PC-9 (cell line): ENCODE results near the gene HLCS. TPM values are rescaled to one million over a fixed set of nuclear protein-coding genes. Genes with fewer than 3 reads are reported as not detected.

Source experiments
- BruUV-seq: library from RNA; stranded (reverse); fragments of 400-500 nt; replicated peaks from 2 replicates; lab custom pipeline; 2021; lab: Mats Ljungman, UMichigan
- CTCF ChIA-PET: fragments of 300-600 bp; sonication (Branson Sonifier 250); formaldehyde crosslinking; loops from one replicate; lab custom pipeline; 2022; ENCODE audit warnings: antibody characterized with exemption; lab: Charles Lee
- POLR2A ChIA-PET: fragments of 300-600 bp; sonication (Branson Sonifier 250); formaldehyde crosslinking; loops from one replicate; lab custom pipeline; 2022; ENCODE audit warnings: antibody characterized with exemption; ENCODE audit not compliant: unreplicated experiment; lab: Charles Lee
- DNase-seq, 2 experiments: peaks; one replicate each; pipeline versions ENCODE4 v3.0.0 to v3.0.0-alpha.2; 2015 to 2022; ENCODE audit warnings: mixed read lengths in 1 of 2
- H2AFZ ChIP-seq: fragments of 200-600 bp; sonication (generic); 2 replicates; pipeline ENCODE4 v1.8.1; 2017; ENCODE audit warnings: antibody characterized with exemption
- H3F3A ChIP-seq: fragments of 200-600 bp; sonication (generic); 2 replicates; pipeline ENCODE4 v1.8.1; 2017; ENCODE audit warnings: antibody characterized with exemption, mild to moderate bottlenecking, low read depth; ENCODE audit not compliant: insufficient read depth
- H3K27ac ChIP-seq: fragments of 200-600 bp; sonication (generic); 2 replicates; pipeline ENCODE4 v1.6.1; 2016; ENCODE audit warnings: mixed run types
- H3K27me3 ChIP-seq: fragments of 200-600 bp; sonication (generic); 2 replicates; pipeline ENCODE4 v1.6.1; 2016; ENCODE audit warnings: low read depth, mixed run types; ENCODE audit not compliant: insufficient read depth
- H3K36me3 ChIP-seq: fragments of 200-600 bp; sonication (generic); 2 replicates; pipeline ENCODE4 v1.6.1; 2016; ENCODE audit warnings: low read depth, mixed run types
- H3K4me1 ChIP-seq: fragments of 200-600 bp; sonication (generic); replicated peaks from 2 replicates; pipeline ENCODE4 v1.6.1; 2016; ENCODE audit warnings: mixed run types; ENCODE audit not compliant: insufficient read depth
- H3K4me2 ChIP-seq: fragments of 200-600 bp; sonication (generic); 2 replicates; pipeline ENCODE4 v1.6.1; 2017; ENCODE audit warnings: mixed run types
- H3K4me3 ChIP-seq: fragments of 200-600 bp; sonication (generic); 2 replicates; pipeline ENCODE4 v1.6.1; 2016; ENCODE audit warnings: mixed run types
- H3K79me2 ChIP-seq: fragments of 200-600 bp; sonication (generic); 2 replicates; pipeline ENCODE4 v1.6.1; 2017; ENCODE audit warnings: low read depth, mixed run types
- H3K9me2 ChIP-seq: fragments of 200-600 bp; sonication (generic); 2 replicates; pipeline ENCODE4 v1.8.1; 2017; ENCODE audit warnings: mild to moderate bottlenecking; ENCODE audit not compliant: insufficient read depth
- H3K9me3 ChIP-seq: fragments of 200-600 bp; sonication (generic); 2 replicates; pipeline ENCODE4 v1.8.1; 2016; ENCODE audit warnings: low read depth; ENCODE audit not compliant: insufficient read depth
- H4K20me1 ChIP-seq: fragments of 200-600 bp; sonication (generic); 2 replicates; pipeline ENCODE4 v1.8.1; 2017; ENCODE audit not compliant: insufficient read depth
- CTCF ChIP-seq: fragments of 200-600 bp; sonication (generic); conservative IDR thresholded peaks from 2 replicates; pipeline ENCODE4 v1.6.1; 2017; ENCODE audit warnings: mixed run types, antibody characterized with exemption, mild to moderate bottlenecking, moderate library complexity
- EZH2 ChIP-seq: fragments of 200-600 bp; sonication (generic); IDR thresholded peaks from 2 replicates; pipeline ENCODE4 v1.8.0; 2017; ENCODE audit warnings: antibody characterized with exemption, low read depth
- intact Hi-C: fragments of 100-400 bp; cut with micrococcal nuclease; formaldehyde crosslinking; loops from one replicate; pipeline ENCODE4 v1.10.0; 2022; ENCODE audit not compliant: unreplicated experiment
- total RNA-seq: library from RNA; stranded (reverse); gene quantifications from 2 replicates; pipeline ENCODE4 v1.2.3, GENCODE V29; 2021

The HLCS gene
- total RNA-seq, 1 experiment from 2014 or later = 21.6 TPM

- intact Hi-C loops = no loop called here
- Histone ChIP-seq H3K79me2 (no peaks in the 10 kb centered on the region), H2AFZ (no peak overlapping the region), H3K4me3 (no peak overlapping the region), H3K4me2 (no peak overlapping the region), H3K9me2 (no peaks in the 10 kb centered on the region), H4K20me1 (no peaks in the 10 kb centered on the region), H3K4me1 (no peaks in the 10 kb centered on the region), H3K27ac (no peak overlapping the region), H3K27me3 (no peaks in the 10 kb centered on the region), H3F3A (no peaks in the 10 kb centered on the region), H3K9me3 (no peaks in the 10 kb centered on the region), H3K36me3 (no peaks in the 10 kb centered on the region)
- BruUV-seq = no TSS peak
- ChIA-PET CTCF (no interaction called here), POLR2A (no interaction called here)
- DNase-seq = no peak
- no peak for TF ChIP-seq CTCF
- TF ChIP-seq EZH2 = no peak
Observed at GRCh38 chr21:36889401-36889800, 77.1 kb downstream of the HLCS start.

DNA sequence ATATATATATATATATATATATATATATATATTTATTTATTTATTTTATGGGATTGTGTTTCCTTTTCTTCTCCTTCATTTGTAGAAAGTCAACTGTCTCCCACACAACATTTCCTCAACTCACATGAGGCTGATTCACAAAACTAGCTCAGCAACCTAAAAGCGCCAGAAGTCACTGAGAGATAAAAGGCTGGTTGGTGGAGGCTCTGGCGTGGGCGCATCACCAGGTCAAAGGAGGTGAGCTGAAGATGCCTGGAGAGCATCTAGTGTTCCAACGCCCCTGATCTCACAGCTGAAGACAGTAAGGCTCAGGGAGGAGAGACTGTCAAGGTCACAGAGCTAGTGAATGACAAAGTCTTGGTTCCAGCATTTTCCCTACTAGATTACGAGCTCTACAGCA, 78.0 kb downstream of the HLCS start:
- no TSS peak for BruUV-seq

GRCh38 chr21:36887963-36888362, 78.5 kb downstream of the HLCS start:
- H3K27ac ChIP-seq = no peak overlapping the region
- H3K79me2 ChIP-seq = no peaks in the 10 kb centered on the region
- no peak overlapping the region for H3K4me3 ChIP-seq
- H3K36me3 ChIP-seq = no peaks in the 10 kb centered on the region
- ChIA-PET CTCF (no interaction called here), POLR2A (no interaction called here)
- H4K20me1 ChIP-seq = no peaks in the 10 kb centered on the region
- no peaks in the 10 kb centered on the region for H3K27me3 ChIP-seq
- H3K9me3 ChIP-seq = no peaks in the 10 kb centered on the region
- H2AFZ ChIP-seq = no peak overlapping the region
- H3K9me2 ChIP-seq = no peaks in the 10 kb centered on the region
- DNase-seq = no peak
- TF ChIP-seq EZH2 (no peak), CTCF (no peak)
- no TSS peak for BruUV-seq
- intact Hi-C loops = no loop called here
- no peaks in the 10 kb centered on the region for H3F3A ChIP-seq
- H3K4me2 ChIP-seq = no peak overlapping the region
- H3K4me1 ChIP-seq = no peaks in the 10 kb centered on the region

More for the DNA sequence above, 78.0 kb downstream of the HLCS start:
- no peak overlapping the region for H2AFZ ChIP-seq
- DNase-seq = no peak
- no peak overlapping the region for H3K4me3 ChIP-seq
- ChIA-PET POLR2A (no interaction called here), CTCF (no interaction called here)
- no peaks in the 10 kb centered on the region for H3K9me2 ChIP-seq
- no peaks in the 10 kb centered on the region for H3F3A ChIP-seq
- H3K79me2 ChIP-seq = no peaks in the 10 kb centered on the region
- no peaks in the 10 kb centered on the region for H3K27me3 ChIP-seq
- H3K36me3 ChIP-seq = no peaks in the 10 kb centered on the region
- H3K4me1 ChIP-seq = no peaks in the 10 kb centered on the region
- intact Hi-C loops = no loop called here
- H3K27ac ChIP-seq = no peak overlapping the region
- no peaks in the 10 kb centered on the region for H4K20me1 ChIP-seq
- H3K4me2 ChIP-seq = no peak overlapping the region
- no peaks in the 10 kb centered on the region for H3K9me3 ChIP-seq
- TF ChIP-seq CTCF = no peak
- TF ChIP-seq EZH2 = no peak
